ENCODE results near the gene RAD23B.

The RAD23B gene

GRCh38 chr9:107337676-107338590 is 54.9 kb downstream of the RAD23B start:
- no peak for DNase-seq

GRCh38 chr9:107338911-107339659 is 56.0 kb downstream of the RAD23B start:
- no peak for DNase-seq

- peak; percentile 64 to 83 (median 79) for DNase-seq
Observed at GRCh38 chr9:107340920-107341632, 58.0 kb downstream of the RAD23B start.

- no peak for DNase-seq
Observed at GRCh38 chr9:107342476-107343161, 59.5 kb downstream of the RAD23B start.

- DNase-seq: no peak
Observed at GRCh38 chr9:107345327-107345726, 62.2 kb downstream of the RAD23B start.

GRCh38 chr9:107348836-107349235 is 65.8 kb downstream of the RAD23B start:
- DNase-seq: no peak

DNA sequence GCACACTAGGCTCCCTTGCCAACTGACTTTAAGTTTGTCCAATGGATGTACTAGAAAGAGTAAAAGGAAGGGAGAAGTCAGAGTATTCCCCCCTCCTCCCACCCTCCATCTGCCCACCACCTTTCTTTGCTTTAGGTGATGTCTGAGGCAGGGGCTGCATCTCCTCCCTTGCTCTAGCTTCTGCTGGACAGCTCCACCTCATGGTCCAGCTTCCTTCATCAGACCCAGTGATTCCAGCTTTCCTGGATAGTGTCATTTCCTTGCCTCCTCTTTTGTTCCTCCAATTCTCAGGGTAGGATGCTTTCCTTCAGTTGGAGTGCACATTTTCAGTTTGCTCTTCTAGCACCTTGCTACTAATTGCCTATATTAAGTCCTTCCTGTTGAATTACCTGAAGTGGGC is 67.4 kb downstream of the RAD23B start:
- no peak for DNase-seq

DNA sequence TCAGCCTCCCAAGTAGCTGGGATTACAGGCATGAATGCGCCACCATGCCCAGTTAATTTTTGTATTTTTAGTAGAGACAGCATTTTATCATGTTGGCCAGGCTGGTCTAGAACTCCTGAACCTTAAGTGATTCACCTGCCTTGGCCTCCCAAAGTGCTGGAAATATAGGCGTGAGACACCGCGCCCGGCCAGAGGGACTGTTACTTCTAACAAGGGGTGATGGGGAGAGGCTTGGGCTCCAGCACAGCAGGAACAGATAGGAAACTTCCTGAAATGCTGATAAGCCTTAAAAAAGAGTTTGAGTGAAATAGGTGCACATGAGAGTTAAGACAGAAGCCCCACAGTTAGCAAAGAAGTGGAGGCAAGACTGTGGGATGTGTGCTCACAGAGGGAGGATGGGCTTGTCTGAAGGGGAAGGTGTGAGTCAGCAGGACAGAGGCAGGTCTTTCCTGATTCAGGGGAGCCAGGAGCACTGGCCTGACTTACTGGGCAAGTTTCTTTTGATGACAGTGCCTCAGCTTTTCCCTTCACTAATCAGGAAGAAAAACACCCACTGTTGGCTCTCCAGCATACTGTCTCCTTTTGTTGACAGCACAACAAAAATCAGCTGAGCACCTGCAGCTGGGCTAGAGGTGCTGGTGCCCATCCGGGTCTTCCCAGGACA is 68.4 kb downstream of the RAD23B start:
- DNase-seq: no peak

DNA sequence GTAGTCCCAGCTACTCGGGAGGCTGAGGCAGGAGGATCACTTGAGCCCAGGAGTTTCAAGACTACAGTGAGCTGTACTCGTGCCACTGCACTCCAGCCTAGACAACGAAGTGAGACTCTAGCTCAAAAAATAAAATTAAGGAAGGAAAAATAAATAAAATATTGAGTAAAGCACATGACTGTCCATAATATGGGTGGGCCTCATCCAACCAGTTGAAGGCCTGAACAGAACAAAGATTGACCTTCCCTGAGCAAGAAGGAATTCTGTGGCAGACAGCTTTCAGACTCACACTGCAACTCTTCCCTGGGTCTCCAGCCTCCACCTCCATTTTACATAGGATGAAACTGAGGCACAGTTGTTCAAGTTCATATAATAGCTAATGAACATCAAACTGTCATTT is 72.3 kb downstream of the RAD23B start:
- no peak for DNase-seq

- no peak for DNase-seq
Observed at GRCh38 chr9:107358986-107359385, 75.9 kb downstream of the RAD23B start.

DNA sequence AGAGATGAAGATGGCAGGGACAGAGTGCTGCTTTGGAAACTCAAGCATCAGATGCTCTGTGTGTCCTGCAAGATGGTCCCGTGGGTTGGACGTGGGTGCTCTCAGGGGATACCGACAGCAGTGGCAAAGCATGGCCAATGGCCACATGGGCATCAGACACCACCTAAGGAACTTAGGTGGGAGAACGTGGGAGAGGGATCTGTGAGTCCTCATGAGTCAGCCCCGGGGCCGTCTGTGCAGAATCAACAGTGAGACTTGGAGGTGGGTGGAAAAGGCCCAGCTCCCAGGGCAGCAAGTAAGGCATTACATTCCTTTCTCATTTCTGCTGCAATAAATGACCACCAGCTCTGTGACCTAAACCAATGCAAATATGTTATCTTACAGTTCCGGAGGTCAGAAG is 77.0 kb downstream of the RAD23B start:
- DNase-seq: no peak

DNA sequence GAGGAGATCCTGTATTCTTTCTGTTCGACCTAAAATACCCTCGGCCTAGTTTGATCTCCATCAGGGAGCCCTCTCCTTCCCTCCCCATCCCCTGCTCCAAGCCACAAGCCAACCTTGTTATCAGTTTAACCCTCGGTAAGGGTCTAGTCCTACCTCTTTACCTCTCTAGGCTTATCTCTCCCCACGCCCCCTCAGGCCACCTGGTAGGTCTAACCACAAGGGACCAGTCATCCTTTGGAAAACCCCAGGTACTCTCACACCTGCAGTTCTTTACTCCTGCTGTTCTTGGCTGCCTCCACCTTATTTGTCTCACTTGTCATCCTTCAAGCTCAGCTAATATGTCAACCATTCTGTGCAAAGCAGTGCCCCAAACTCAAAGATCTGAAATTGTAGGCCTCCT is 78.7 kb downstream of the RAD23B start:
- DNase-seq: no peak

- DNase-seq: no peak
Observed at GRCh38 chr9:107363516-107364152, 80.6 kb downstream of the RAD23B start.

DNA sequence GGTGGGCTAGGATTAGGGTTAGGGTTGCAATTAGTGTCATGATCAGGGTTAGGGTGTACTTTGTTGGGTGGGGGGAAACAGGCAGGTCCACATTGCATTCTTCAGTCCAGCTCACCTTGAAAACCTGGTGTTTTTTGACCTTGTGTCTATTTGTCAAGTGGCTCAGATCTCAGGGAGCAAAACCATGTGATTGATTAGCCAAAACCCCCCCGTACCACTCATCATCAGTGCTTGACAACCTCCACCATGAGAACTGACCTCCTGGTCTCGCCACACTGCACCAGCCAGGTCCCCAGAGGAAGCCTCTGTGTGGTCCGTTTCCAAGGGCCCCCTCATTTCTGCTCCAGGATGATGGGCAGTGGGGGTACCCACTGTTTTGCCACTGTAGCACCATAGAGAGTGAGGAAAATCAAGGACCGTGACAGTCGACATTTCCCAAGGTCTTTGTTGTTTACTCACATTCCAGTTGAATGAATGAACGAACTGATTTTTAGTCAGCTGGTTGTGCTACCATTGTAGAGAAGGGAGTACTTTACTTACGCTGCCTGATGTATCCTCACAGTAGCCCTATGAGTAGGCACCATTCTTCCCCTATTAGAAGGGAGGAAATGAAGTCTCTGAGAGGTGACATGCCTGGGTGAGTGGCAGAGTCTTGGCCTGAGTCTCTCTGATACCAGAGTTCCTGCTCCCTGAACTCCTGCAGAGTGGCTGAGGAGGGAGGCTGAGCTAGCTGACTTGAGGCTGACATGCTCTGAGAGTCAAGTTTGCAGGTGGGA is 84.8 kb downstream of the RAD23B start:
- DNase-seq: no peak

DNA sequence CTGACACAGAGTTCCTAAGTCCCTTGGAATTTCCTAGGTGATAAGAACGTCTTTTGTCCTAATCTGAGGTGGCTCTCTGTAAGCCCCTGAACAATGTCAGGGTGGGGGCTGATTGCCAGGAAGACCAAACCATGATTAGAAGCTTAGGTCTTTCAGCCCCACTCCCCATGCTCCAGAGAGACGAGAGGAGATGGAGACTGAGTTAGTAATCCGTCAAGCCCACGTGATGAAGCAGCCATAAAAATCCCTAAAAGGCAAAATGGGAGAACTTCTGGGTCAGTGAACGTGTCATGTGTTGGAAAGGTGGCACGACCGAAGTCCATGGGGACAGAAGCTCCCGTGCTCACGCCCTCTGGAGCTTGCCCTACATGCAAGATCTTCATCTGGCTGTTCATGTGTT is 85.6 kb downstream of the RAD23B start:
- no peak for DNase-seq

DNA sequence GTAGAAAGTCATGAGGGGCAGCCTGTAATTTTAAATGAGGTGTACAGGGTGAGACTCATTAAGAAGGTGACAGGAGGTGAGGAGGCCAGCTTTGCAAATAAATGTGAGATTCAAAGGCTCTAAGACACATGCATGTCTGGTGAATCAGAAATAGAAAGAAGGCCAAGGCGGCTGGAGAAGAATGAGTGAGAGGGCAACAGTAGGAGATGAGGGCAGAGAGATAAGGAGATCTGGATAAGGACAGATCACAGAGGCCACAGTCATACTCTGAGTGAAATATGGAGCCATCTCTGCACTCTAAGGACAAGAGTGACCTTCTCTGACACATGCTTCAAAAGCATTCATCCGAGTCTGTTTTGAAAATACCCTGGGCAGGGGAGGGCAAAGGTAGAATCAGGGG is 90.7 kb downstream of the RAD23B start:
- DNase-seq: no peak

DNA sequence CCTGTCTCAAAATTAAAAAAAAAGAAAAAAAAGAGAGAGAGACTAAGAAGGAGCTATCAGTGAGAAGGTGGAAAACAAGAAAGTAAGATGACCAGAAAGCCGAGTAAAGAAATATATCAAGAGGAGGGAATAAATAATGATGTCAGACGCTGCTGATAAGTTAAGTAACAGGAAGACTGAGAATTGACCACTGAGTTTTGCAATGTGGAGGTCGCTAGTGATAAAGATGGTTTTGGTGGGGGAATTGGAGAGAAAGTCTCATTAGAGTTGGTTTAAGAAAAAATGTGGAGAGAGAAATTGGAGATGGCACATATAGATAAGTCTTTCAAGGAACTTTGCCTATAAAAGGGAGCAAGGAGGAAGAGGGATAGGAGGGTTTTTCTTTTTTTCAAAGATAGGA is 91.9 kb downstream of the RAD23B start:
- DNase-seq: no peak

GRCh38 chr9:107375651-107376369 is 92.7 kb downstream of the RAD23B start:
- DNase-seq: no peak

DNA sequence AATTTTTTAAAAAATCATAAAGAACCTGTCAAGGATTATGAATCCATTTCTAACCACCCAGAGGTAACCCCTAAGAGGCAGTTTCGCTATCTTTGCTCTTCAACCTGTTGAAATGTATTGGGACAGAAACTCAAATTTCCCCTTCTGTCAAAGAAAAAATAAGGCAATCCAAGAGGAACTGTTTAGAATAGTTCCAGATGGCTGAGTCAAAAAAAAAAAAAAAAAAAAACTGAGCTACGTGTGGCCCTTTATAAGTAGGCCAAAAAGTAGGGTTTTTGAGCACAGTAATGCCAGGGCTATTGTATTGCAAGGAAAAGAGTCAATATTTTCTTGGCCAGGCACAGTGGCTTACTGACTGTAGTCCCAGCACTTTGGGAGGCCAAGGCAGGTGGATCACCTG is 94.9 kb downstream of the RAD23B start:
- DNase-seq: no peak
